ENCODE data around the gene TM9SF1. TPM values are rescaled to one million over a fixed set of nuclear protein-coding genes. Genes with fewer than 3 reads are reported as not detected.

TM9SF1 gene
- total and polyA plus RNA-seq, 2 donors (not counting 1 experiment from before 2014, with no cell fraction given): 7.6 to 24.5 TPM

- H3K9me3 ChIP-seq (ENCODE audit: control extremely low read depth in 1 of 3, control insufficient read depth in 2 of 3, insufficient read depth in 1 of 3, low read length in 2 of 3): no peaks in the 10 kb centered on the region
- no peak overlapping the region for H3K27ac ChIP-seq (ENCODE audit: low read length in 2 of 2)
- peaks cover 5 to 71% of the 10 kb centered on the region in 2 experiments for H3K36me3 ChIP-seq (replicated peaks in 1 of 2; ENCODE audit: control extremely low read depth in 1 of 2, control insufficient read depth in 1 of 2, extremely low read depth in 1 of 2, insufficient read depth in 2 of 2, low read length in 1 of 2)
- no peaks in the 10 kb centered on the region for H3K27me3 ChIP-seq (replicated peaks in 1 of 4; ENCODE audit: control extremely low read depth in 1 of 4, control insufficient read depth in 3 of 4, insufficient read depth in 4 of 4, low read length in 3 of 4)
- H3K79me2 ChIP-seq (ENCODE audit: control insufficient read depth, insufficient read depth, low read length): peaks cover 34% of the 10 kb centered on the region
- ChIA-PET POLR2A (interaction anchor here (0.8 kb wide), 1 partner anchor 22 kb away, joined by 6 read pairs; no protein-coding TSS in a partner anchor), CTCF (interaction anchor here (0.5 kb wide), 1 partner anchor 58 kb away, joined by 3 read pairs; no protein-coding TSS in a partner anchor)
- WGBS (ENCODE audit: insufficient coverage): 94% methylated on average over 18 of the region's 19 CpGs
- DNase-seq (no peak), ATAC-seq (ENCODE audit: low read depth) (no peak)
- no peaks in the 10 kb centered on the region for H3K9me3 Mint-ChIP-seq (ENCODE audit: insufficient read depth)
- no peaks in the 10 kb centered on the region for H3K27me3 Mint-ChIP-seq
- H3K4me1 Mint-ChIP-seq: peaks cover 28% of the 10 kb centered on the region
- H3K4me3 ChIP-seq (ENCODE audit: control extremely low read depth in 1 of 5, extremely low read depth in 1 of 5, insufficient read depth in 1 of 5, low read depth in 2 of 5, low read length in 4 of 5): no peak overlapping the region
- no peak overlapping the region for H2AFZ ChIP-seq (ENCODE audit: insufficient read depth, low read depth, low read length, poor library complexity, severe bottlenecking)
- H3K27ac Mint-ChIP-seq: no peak overlapping the region
- H3K4me1 ChIP-seq (ENCODE audit: control insufficient read depth in 2 of 2, insufficient read depth in 2 of 2, low read length in 2 of 2): peaks cover 14 to 17% of the 10 kb centered on the region in 2 donors
- TF ChIP-seq EZH2 (IDR thresholded peaks at IDR 0.05; ENCODE audit: borderline replicate concordance, insufficient read depth, low read depth, low read length, poor library complexity, severe bottlenecking): no peak
- TF ChIP-seq CTCF (IDR thresholded peaks at IDR 0.05): no peak
- H3K9ac ChIP-seq (ENCODE audit: low read length): no peak overlapping the region
- no peak overlapping the region for H3K4me2 ChIP-seq (replicated peaks; ENCODE audit: low read depth, low read length, poor library complexity, severe bottlenecking)
- intact Hi-C loops (cut with micrococcal nuclease): no loop called here
- no peaks in the 10 kb centered on the region for H4K20me1 ChIP-seq (ENCODE audit: control insufficient read depth, insufficient read depth, low read length, poor library complexity, severe bottlenecking)
- H3K4me3 Mint-ChIP-seq: no peak overlapping the region
Measured at GRCh38 chr14:24184104-24184970, 10.9 kb downstream of the TM9SF1 start.

DNA sequence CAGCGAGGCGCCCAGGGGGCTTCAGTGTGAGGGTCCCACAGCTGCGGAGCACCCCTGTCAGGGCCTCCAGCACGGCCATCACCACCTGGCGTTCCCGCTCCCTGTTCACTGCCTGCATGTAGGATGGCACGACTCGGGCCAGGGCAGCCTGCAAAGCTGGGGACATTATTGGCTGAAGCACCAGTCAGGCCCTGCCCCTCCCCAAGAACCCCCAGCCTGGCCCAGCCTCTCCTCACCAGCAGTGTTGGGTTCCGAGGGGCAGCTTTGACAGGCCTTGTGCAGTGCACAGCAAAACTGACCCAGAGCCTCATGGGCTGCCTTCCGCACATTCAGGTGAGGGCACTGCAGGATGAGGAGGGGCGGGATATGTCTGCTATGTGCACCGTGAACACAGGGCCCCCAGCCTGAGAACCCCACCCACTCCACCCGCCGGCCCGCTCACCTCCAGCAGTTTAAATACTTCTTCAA is 12.2 kb downstream of the TM9SF1 start:
- H3K36me3 ChIP-seq (replicated peaks in 1 of 2; ENCODE audit: control extremely low read depth in 1 of 2, control insufficient read depth in 1 of 2, extremely low read depth in 1 of 2, insufficient read depth in 2 of 2, low read length in 1 of 2): peaks cover 5 to 73% of the 10 kb centered on the region in 2 experiments
- H3K27ac ChIP-seq (ENCODE audit: low read length in 2 of 2): no peak overlapping the region
- no peaks in the 10 kb centered on the region for H4K20me1 ChIP-seq (ENCODE audit: control insufficient read depth, insufficient read depth, low read length, poor library complexity, severe bottlenecking)
- H3K27me3 ChIP-seq (replicated peaks in 1 of 4; ENCODE audit: control extremely low read depth in 1 of 4, control insufficient read depth in 3 of 4, insufficient read depth in 4 of 4, low read length in 3 of 4): no peaks in the 10 kb centered on the region
- no peak overlapping the region for H3K27ac Mint-ChIP-seq
- no peak overlapping the region for H2AFZ ChIP-seq (ENCODE audit: insufficient read depth, low read depth, low read length, poor library complexity, severe bottlenecking)
- H3K9ac ChIP-seq (ENCODE audit: low read length): no peak overlapping the region
- H3K4me3 Mint-ChIP-seq: no peak overlapping the region
- intact Hi-C loops (cut with micrococcal nuclease): no loop called here
- H3K4me1 Mint-ChIP-seq: peaks cover 20% of the 10 kb centered on the region
- H3K4me3 ChIP-seq (ENCODE audit: control extremely low read depth in 1 of 5, extremely low read depth in 1 of 5, insufficient read depth in 1 of 5, low read depth in 2 of 5, low read length in 4 of 5): no peak overlapping the region
- no peak overlapping the region for H3K4me2 ChIP-seq (replicated peaks; ENCODE audit: low read depth, low read length, poor library complexity, severe bottlenecking)
- peaks cover 9 to 10% of the 10 kb centered on the region in 2 donors for H3K4me1 ChIP-seq (ENCODE audit: control insufficient read depth in 2 of 2, insufficient read depth in 2 of 2, low read length in 2 of 2)
- DNase-seq: no peak
- peaks cover 33% of the 10 kb centered on the region for H3K79me2 ChIP-seq (ENCODE audit: control insufficient read depth, insufficient read depth, low read length)
- ChIA-PET CTCF (no interaction called here), POLR2A (no interaction called here)
- H3K9me3 ChIP-seq (ENCODE audit: control extremely low read depth in 1 of 3, control insufficient read depth in 2 of 3, insufficient read depth in 1 of 3, low read length in 2 of 3): no peaks in the 10 kb centered on the region
- no peak for ATAC-seq (ENCODE audit: low read depth)
- H3K27me3 Mint-ChIP-seq: no peaks in the 10 kb centered on the region
- 99% methylated on average over 11 of the region's 15 CpGs for WGBS (ENCODE audit: insufficient coverage)
- TF ChIP-seq EZH2 (IDR thresholded peaks at IDR 0.05; ENCODE audit: borderline replicate concordance, insufficient read depth, low read depth, low read length, poor library complexity, severe bottlenecking) (no peak), CTCF (IDR thresholded peaks at IDR 0.05) (no peak)
- no peaks in the 10 kb centered on the region for H3K9me3 Mint-ChIP-seq (ENCODE audit: insufficient read depth)
